HPDE6-E6E7 (cell line): ENCODE data around the gene BRPF1.
A peak's percentile ranks its signal among the peaks of the same experiment; 100 is the strongest.

ENCODE experiments used
- DNase-seq: peaks from one replicate; pipeline ENCODE4 v3.0.0; 2011; ENCODE audit warnings: missing footprints; ENCODE audit errors: extremely low spot score

The BRPF1 gene

DNA sequence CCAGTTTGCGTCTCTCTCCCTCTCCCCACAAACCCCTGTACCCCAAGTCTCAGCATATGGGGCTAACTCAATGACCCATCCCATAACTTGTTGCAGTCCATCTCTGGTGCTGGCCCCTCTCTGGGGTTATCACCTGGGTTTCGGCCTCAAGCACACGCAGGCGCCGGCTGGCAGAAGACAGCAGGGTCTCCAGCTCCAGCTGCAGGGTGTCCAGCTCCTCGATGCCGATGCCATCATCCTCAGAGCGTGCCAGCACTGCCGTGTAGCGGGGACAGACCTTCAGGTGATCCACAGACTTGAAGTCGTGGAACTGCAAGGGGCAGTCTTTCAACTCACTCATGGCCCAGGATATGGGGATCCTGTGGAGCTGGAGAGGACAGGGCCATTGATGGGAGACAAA lies 59.6 kb downstream of the BRPF1 start:
- no peak for DNase-seq

- no peak for DNase-seq
These were observed 60.4 kb downstream of the BRPF1 start for GRCh38 chr3:9791790-9792404.

GRCh38 chr3:9792405-9793160 lies 61.0 kb downstream of the BRPF1 start, which contains the start of the genes ARPC4 and TADA3:
ARPC4 (plus strand) TSS chr3:9793082; CDS start chr3:9793122, 40 bp downstream.
TADA3 (minus strand) TSS chr3:9792473; CDS start chr3:9791466, 1,007 bp downstream.
- peak; percentile 65 for DNase-seq

GRCh38 chr3:9793161-9793781 lies 61.7 kb downstream of the BRPF1 start:
- no peak for DNase-seq

DNA sequence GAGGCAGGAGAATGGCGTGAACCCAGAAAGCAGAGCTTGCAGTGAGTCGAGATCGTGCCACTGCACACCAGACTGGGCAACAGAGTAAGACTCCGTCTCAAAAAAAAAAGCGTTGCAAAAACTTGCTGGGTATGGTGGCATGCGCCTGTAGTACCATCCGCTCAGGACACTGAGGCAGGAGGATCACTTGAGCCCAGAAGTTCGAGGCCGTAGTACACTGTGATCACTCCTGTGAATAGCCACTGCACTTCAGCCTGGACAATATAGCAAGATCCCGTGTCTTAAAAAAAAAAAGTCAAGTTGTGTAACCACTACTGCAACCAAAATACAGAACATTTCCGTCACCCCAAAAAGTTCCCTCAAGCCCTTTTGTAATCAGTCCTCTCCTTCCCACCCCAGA lies 62.9 kb downstream of the BRPF1 start:
- DNase-seq: no peak

DNA sequence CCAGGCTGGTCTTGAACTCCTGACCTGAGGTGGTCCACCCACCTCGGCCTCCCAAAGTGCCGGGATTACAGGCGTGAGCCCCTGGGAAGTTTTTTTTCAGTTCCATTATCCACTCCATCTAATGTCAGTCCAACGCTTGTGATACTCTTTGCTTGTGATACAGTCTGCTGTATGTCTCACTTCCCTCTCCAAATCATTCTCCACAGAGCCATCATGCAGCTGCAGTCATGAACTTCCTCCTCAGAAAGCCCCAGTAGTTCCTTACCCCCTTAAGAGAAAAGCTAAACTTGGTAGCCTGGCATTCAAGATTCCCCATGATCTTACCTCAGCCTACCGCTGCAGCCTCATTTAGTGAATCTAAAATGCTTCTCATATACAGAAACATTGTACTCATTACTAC lies 63.7 kb downstream of the BRPF1 start:
- DNase-seq: no peak

- DNase-seq: no peak
These were observed 65.8 kb downstream of the BRPF1 start for GRCh38 chr3:9797196-9797945.
